ENCODE measurements around the gene CD3E. TPM values are rescaled to one million over a fixed set of nuclear protein-coding genes. Genes with fewer than 3 reads are reported as not detected.

The CD3E gene
- total and polyA plus RNA-seq, 2 of the 8 experiments (the other 6 are each of a cell fraction or from before 2014, with no cell fraction given) = not detected

- no peak for TF ChIP-seq TAF1 (IDR thresholded peaks at IDR 0.05; ENCODE audit: low read depth, low read length)
These were observed 36.7 kb downstream of the CD3E start (continued) for GRCh38 chr11:118341261-118341660.

Measured in H1 (cell line).